ENCODE measurements around the gene VPS13C.

Gene VPS13C

DNA sequence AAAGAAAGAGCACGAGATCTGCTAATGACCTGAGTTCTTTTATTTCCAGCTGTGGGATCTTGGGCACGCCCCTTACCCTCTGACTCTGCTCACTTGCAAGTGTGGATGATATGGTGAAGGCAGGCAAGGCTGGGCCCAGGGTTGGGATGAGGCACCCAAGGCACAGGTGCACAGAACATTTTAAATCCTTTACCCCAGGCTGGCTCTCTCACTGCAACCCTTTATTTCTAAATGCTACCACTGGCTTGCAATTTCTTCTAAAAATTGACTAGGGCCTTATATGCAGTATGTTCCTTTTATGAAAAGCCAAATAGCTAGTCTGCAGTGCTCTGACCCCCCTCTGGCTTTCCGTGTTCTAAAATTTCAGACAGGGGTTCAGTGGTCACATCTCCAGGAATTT, 237.7 kb downstream of the VPS13C start:
- Histone ChIP-seq H3K27me3 (ENCODE audit: control insufficient read depth, insufficient read depth, low read length) (no peaks in the 10 kb centered on the region), H3K9me3 (replicated peaks; ENCODE audit: low read length) (no peaks in the 10 kb centered on the region), H3K4me2 (ENCODE audit: low read length) (no peak overlapping the region), H3K36me3 (ENCODE audit: insufficient read depth, low read length) (no peaks in the 10 kb centered on the region), H3K4me3 (ENCODE audit: low read length) (no peak overlapping the region), H3K9ac (ENCODE audit: low read depth, low read length) (no peak overlapping the region), H3K4me1 (ENCODE audit: control insufficient read depth, insufficient read depth, low read length) (no peaks in the 10 kb centered on the region)

DNA sequence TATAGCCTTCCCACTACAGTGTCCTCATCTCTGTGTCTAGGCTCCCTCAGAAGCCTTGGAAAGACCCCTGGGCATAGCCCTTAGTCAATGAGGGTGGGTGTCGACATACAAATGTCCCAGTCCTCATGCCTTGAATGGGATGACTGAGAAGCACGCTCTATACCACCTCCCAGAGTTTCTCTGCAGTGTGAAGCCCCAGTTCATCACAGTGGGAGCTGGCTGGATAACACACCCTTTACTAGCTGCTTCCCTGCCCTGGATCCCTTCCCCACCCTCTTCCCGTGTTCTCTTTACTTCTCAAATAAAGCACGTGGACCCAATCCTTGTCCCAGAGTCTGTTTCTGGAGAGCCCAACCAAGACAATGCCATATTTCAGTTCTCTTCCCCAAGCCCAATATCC, 239.3 kb downstream of the VPS13C start:
- Histone ChIP-seq H3K36me3 (ENCODE audit: insufficient read depth, low read length) (no peaks in the 10 kb centered on the region), H3K4me1 (ENCODE audit: control insufficient read depth, insufficient read depth, low read length) (no peaks in the 10 kb centered on the region), H3K9me3 (replicated peaks; ENCODE audit: low read length) (no peaks in the 10 kb centered on the region)

DNA sequence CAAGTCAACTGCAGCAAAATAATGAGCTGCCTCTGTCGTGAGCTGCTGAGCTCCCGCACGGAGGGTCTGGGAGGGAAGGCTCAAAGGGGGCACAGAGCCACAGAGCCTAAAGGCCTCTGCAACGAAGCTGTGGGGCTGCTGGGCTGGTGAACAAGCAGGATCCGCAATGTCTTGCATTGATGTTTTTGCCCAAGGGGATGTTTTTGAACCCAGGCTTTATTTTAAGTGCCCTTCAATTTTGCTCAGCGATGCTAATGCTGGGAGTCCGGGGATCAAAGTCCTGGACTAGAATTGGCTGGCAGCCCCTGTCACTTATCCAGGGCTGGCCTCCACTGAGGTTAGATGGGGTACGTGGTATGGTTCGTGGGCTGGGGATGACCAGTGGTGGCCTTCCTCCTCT, 240.0 kb downstream of the VPS13C start:
- no peaks in the 10 kb centered on the region for H3K4me1 ChIP-seq (ENCODE audit: control insufficient read depth, insufficient read depth, low read length)
- no peak overlapping the region for H3K9ac ChIP-seq (ENCODE audit: low read depth, low read length)
- H3K36me3 ChIP-seq (ENCODE audit: insufficient read depth, low read length), result no peaks in the 10 kb centered on the region
- no peak overlapping the region for H3K4me2 ChIP-seq (ENCODE audit: low read length)
- no peak overlapping the region for H3K4me3 ChIP-seq (ENCODE audit: low read length)
- H3K9me3 ChIP-seq (replicated peaks; ENCODE audit: low read length), result no peaks in the 10 kb centered on the region
- H3K27me3 ChIP-seq (ENCODE audit: control insufficient read depth, insufficient read depth, low read length), result no peaks in the 10 kb centered on the region

More for the DNA sequence above, 239.3 kb downstream of the VPS13C start:
- no peak overlapping the region for H3K4me2 ChIP-seq (ENCODE audit: low read length)
- no peak overlapping the region for H3K9ac ChIP-seq (ENCODE audit: low read depth, low read length)
- H3K27me3 ChIP-seq (ENCODE audit: control insufficient read depth, insufficient read depth, low read length), result no peaks in the 10 kb centered on the region
- H3K4me3 ChIP-seq (ENCODE audit: low read length), result no peak overlapping the region

DNA sequence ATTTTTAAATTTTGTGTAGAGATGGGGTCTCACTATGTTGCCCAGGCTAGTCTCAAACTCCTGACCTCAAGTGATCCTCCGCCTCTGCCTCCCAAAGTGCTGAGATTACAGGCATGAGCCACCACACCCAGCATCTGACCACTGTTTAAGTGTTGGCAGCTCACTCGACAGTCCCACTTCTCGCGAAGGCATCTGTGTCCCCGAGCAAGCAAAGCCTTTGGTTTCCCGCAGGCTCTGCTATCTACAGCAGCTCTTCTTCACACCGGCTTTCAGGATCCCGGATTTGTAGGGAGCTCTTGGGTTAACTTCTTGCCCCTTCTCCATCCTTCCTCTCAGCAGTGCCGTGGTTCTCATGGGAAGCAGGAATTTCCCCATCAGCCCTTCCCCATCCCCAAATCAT, 240.9 kb downstream of the VPS13C start:
- H3K4me1 ChIP-seq (ENCODE audit: control insufficient read depth, insufficient read depth, low read length), result no peaks in the 10 kb centered on the region
- no peak overlapping the region for H3K4me3 ChIP-seq (ENCODE audit: low read length)
- H3K9ac ChIP-seq (ENCODE audit: low read depth, low read length), result no peak overlapping the region
- no peaks in the 10 kb centered on the region for H3K9me3 ChIP-seq (replicated peaks; ENCODE audit: low read length)
- H3K36me3 ChIP-seq (ENCODE audit: insufficient read depth, low read length), result no peaks in the 10 kb centered on the region
- H3K4me2 ChIP-seq (ENCODE audit: low read length), result no peak overlapping the region
- H3K27me3 ChIP-seq (ENCODE audit: control insufficient read depth, insufficient read depth, low read length), result no peaks in the 10 kb centered on the region

DNA sequence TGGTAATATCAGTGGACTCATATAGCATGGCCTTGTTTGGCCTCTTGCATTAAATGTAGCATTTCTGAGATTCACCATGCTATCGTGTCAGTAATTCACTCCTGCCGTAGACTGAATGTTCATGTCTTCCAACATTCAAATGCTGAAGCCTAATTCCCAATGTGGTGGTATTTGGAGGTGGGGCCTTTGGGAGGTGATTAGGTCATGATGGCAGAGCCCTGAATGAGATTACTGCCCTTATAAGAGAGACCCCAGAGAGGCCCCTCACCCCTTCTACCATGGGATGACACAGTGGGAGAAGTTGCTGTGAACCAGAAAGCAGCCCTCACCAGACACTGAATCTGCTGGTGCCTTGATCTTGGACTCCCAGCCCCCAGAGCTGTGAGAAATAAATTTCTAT, 241.4 kb downstream of the VPS13C start:
- H3K36me3 ChIP-seq (ENCODE audit: insufficient read depth, low read length), result no peaks in the 10 kb centered on the region
- H3K9me3 ChIP-seq (replicated peaks; ENCODE audit: low read length), result no peaks in the 10 kb centered on the region
- no peaks in the 10 kb centered on the region for H3K27me3 ChIP-seq (ENCODE audit: control insufficient read depth, insufficient read depth, low read length)
- H3K4me1 ChIP-seq (ENCODE audit: control insufficient read depth, insufficient read depth, low read length), result no peaks in the 10 kb centered on the region
- H3K4me3 ChIP-seq (ENCODE audit: low read length), result no peak overlapping the region
- no peak overlapping the region for H3K9ac ChIP-seq (ENCODE audit: low read depth, low read length)
- H3K4me2 ChIP-seq (ENCODE audit: low read length), result no peak overlapping the region

DNA sequence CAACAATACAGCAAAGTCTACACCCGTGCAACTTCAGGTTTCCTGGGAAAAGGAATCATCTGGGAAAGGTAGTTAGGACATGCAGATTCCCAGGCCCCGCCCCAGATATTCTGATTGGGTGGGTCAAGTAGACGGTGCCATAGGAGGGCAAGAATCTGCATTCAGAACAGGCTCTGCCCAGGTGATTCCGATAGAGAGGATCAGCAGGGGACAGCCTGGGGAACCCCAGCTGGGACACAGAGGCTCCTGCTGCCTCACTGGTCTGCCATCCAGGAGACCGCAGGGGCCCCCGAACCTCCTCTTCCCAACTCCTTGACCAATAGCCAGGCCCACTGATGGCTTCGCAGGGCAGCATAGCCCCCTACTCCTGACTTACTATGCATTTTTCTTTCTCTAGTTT, 243.4 kb downstream of the VPS13C start:
- Histone ChIP-seq H3K9me3 (replicated peaks; ENCODE audit: low read length) (no peaks in the 10 kb centered on the region), H3K4me1 (ENCODE audit: control insufficient read depth, insufficient read depth, low read length) (no peaks in the 10 kb centered on the region), H3K36me3 (ENCODE audit: insufficient read depth, low read length) (no peaks in the 10 kb centered on the region), H3K4me2 (ENCODE audit: low read length) (no peak overlapping the region), H3K9ac (ENCODE audit: low read depth, low read length) (no peak overlapping the region), H3K27me3 (ENCODE audit: control insufficient read depth, insufficient read depth, low read length) (no peaks in the 10 kb centered on the region), H3K4me3 (ENCODE audit: low read length) (no peak overlapping the region)

DNA sequence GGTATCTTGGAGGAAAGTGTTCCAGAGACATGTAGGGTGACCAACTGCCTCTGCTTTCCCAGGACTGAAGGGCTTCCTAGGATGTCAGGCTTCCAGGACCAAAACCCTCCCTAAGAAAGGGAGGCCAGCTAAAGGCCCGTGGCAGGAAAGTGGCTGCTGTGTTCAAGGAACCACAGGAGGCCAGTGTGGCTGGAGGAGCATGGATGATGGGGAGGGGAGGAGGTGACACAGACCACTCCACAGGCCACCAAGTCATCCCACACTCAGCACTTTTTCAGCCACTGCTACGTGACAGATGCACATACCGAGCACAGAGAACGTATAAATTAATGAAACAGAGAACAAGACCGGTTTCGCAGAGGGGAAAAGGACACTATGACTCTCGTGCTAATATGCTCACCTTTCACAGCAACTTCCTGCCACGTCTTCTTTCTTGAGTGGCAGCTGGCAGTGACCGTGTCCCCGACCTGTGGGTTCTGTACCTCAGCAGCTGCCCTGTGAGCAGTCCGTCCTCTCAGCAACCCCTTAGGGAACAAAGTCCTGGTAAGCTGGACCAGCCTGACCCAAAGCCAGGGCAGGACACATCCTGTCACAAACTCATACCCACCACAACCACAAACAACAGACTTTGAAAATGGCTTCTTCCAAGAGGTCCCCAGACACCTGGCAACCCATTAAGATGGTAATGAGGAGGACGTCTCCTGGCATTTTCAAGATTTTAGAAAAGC, 244.7 kb downstream of the VPS13C start:
- H3K36me3 ChIP-seq (ENCODE audit: insufficient read depth, low read length), result no peaks in the 10 kb centered on the region
- no peak overlapping the region for H3K4me2 ChIP-seq (ENCODE audit: low read length)

DNA sequence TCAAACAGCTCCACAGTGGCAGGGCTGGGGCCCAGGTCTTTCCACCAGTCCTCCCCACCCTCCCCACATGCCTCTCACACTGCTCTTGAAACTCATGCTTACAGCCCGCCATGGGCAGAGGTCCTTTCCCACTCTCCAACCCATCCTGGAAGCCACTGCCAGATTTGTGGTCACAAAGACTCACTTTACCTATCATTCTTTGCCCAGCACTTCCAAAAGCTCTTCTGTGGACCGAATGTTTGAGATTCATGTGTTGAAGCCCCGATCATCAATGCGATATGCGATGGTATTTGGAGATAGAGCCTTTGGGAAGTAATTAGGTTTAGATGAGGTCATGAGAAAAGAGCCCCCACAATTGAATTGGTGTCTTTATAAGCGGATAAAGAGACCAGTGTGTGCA, 247.8 kb downstream of the VPS13C start:
- Histone ChIP-seq H3K4me1 (ENCODE audit: control insufficient read depth, insufficient read depth, low read length) (no peaks in the 10 kb centered on the region), H3K4me2 (ENCODE audit: low read length) (no peak overlapping the region), H3K4me3 (ENCODE audit: low read length) (no peak overlapping the region), H3K36me3 (ENCODE audit: insufficient read depth, low read length) (no peaks in the 10 kb centered on the region), H3K9me3 (replicated peaks; ENCODE audit: low read length) (no peaks in the 10 kb centered on the region), H3K27me3 (ENCODE audit: control insufficient read depth, insufficient read depth, low read length) (no peaks in the 10 kb centered on the region), H3K9ac (ENCODE audit: low read depth, low read length) (no peak overlapping the region)

More for the DNA sequence above, 244.7 kb downstream of the VPS13C start:
- Histone ChIP-seq H3K27me3 (ENCODE audit: control insufficient read depth, insufficient read depth, low read length) (no peaks in the 10 kb centered on the region), H3K4me1 (ENCODE audit: control insufficient read depth, insufficient read depth, low read length) (no peaks in the 10 kb centered on the region), H3K4me3 (ENCODE audit: low read length) (no peak overlapping the region), H3K9ac (ENCODE audit: low read depth, low read length) (no peak overlapping the region), H3K9me3 (replicated peaks; ENCODE audit: low read length) (no peaks in the 10 kb centered on the region)

DNA sequence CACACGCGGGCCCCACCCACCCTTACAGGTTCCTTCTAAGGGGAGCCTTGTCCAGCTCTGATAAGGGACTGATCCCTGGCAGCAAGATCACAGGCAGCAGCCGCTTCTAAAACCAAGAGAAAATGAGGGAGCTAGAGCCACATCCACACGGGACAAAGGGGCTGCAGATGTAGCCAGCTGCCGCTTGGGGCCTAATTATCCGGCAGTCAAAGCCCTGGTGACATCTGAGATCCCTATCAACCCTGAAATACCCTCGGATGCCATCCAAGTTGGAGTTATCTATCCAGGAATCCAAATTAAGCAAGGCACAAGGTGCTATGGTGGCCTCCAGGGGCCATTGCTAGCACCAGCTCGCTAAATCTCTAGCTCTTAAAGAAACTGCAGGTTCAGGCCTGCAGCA, 248.3 kb downstream of the VPS13C start:
- no peaks in the 10 kb centered on the region for H3K36me3 ChIP-seq (ENCODE audit: insufficient read depth, low read length)
- H3K9ac ChIP-seq (ENCODE audit: low read depth, low read length), result no peak overlapping the region
- no peaks in the 10 kb centered on the region for H3K27me3 ChIP-seq (ENCODE audit: control insufficient read depth, insufficient read depth, low read length)
- H3K4me3 ChIP-seq (ENCODE audit: low read length), result no peak overlapping the region
- H3K4me1 ChIP-seq (ENCODE audit: control insufficient read depth, insufficient read depth, low read length), result no peaks in the 10 kb centered on the region
- no peak overlapping the region for H3K4me2 ChIP-seq (ENCODE audit: low read length)
- no peaks in the 10 kb centered on the region for H3K9me3 ChIP-seq (replicated peaks; ENCODE audit: low read length)

DNA sequence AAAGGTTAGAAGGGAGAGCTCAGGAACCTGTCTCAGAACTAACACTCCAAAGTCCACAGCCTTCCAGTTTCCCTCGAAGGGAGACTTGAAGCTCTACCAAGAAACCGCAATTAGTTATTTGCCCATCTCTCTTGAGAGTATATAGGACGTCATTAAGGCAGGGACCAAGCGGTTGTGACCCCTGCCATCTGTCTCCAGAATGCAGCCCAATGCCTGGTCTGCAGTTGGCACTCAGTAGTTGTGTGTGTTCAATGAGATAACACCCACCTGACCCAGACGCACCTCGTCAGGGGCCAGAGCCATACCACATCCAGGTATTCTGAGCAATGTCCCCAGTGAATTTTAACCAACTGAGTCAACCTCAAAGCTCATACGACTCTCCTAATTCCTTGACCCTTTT, 251.0 kb downstream of the VPS13C start:
- H3K4me1 ChIP-seq (ENCODE audit: control insufficient read depth, insufficient read depth, low read length), result no peaks in the 10 kb centered on the region
- no peaks in the 10 kb centered on the region for H3K27me3 ChIP-seq (ENCODE audit: control insufficient read depth, insufficient read depth, low read length)
- H3K9ac ChIP-seq (ENCODE audit: low read depth, low read length), result no peak overlapping the region
- H3K36me3 ChIP-seq (ENCODE audit: insufficient read depth, low read length), result no peaks in the 10 kb centered on the region
- H3K4me2 ChIP-seq (ENCODE audit: low read length), result no peak overlapping the region
- no peaks in the 10 kb centered on the region for H3K9me3 ChIP-seq (replicated peaks; ENCODE audit: low read length)
- H3K4me3 ChIP-seq (ENCODE audit: low read length), result no peak overlapping the region

DNA sequence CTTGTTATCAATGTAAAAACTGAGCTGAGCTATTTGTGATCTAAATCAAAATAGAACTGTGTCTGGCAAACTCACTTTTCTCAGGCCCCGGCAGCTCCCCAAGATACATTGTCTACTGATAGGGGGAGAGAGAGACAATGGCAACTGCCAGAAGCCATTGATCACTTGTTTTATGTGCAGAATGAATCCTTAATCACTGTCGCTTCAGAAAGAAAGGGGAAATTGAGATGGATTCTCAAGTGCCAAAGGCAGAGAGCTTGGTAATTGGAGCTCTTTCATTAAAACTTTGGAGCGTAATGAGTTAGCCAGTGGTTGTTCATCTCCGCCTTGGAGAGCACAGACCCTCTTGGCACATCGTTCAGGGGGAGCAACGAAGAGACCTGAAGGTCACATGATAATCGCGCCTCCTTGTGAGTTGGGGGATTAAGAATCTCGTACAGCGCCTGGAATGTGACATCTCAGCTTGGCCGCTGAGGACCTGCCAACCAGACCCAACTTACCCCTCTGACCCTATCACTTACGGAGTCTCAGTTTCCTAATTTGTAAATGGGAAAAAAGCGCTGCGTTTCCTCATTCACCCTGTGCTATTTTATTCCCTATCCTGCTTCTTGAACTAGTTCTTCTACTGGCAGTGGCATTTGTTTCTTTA, 252.8 kb downstream of the VPS13C start:
- Histone ChIP-seq H3K36me3 (ENCODE audit: insufficient read depth, low read length) (no peaks in the 10 kb centered on the region), H3K4me2 (ENCODE audit: low read length) (no peak overlapping the region), H3K9ac (ENCODE audit: low read depth, low read length) (no peak overlapping the region), H3K4me3 (ENCODE audit: low read length) (no peak overlapping the region), H3K9me3 (replicated peaks; ENCODE audit: low read length) (no peaks in the 10 kb centered on the region), H3K4me1 (ENCODE audit: control insufficient read depth, insufficient read depth, low read length) (no peaks in the 10 kb centered on the region), H3K27me3 (ENCODE audit: control insufficient read depth, insufficient read depth, low read length) (no peaks in the 10 kb centered on the region)
